Left cardiac atrium (tissue), 2 donors: ENCODE measurements around the gene ANKS1B. TPM values are rescaled to one million over a fixed set of nuclear protein-coding genes. Genes with fewer than 3 reads are reported as not detected.

Experiments
- total RNA-seq, 2 donors: library from RNA; stranded (reverse); fragmentation: NEBNext Ultra II Directional; extraction: Animal tissue kit (Norgen Biotek cat#: 25700); gene quantifications; one replicate each; pipeline ENCODE4 v1.2.1, GENCODE V29; 2021
- donor health status: DM: no; HTN: yes; CAD: no; lungs with severe emphysema.
- donor health status: DM: yes; HTN: yes; CAD: no.

ANKS1B gene
- total RNA-seq, 2 donors from 2014 or later = 3.1 TPM

Other genes starting within 250 kb of the ANKS1B start
- 10 to 100 TPM; 13.5 to 19.4 TPM for gene BLTP3B, start 157.9 kb upstream of the ANKS1B start, total RNA-seq
- 10 to 100 TPM; 19.7 to 24.3 TPM for gene ACTR6, start 215.9 kb upstream of the ANKS1B start, total RNA-seq